Endothelial cell of umbilical vein (primary cell): ENCODE data around the gene TLN1. TPM values are rescaled to one million over a fixed set of nuclear protein-coding genes. Genes with fewer than 3 reads are reported as not detected.

Experiments used
- BruUV-seq: library from RNA; stranded (reverse); fragments of 400-500 nt; replicated peaks from 2 replicates; lab custom pipeline; 2021; lab: Mats Ljungman, UMichigan
- CTCF ChIA-PET: fragments of 300-600, 350-600 bp; sonication (Branson Sonifier 250); formaldehyde crosslinking; loops from one replicate; lab custom pipeline; 2021; ENCODE audit warnings: antibody characterized with exemption, inconsistent platforms; lab: Charles Lee
- POLR2A ChIA-PET: fragments of 300-600, 350-600 bp; sonication (Branson Sonifier 250); formaldehyde crosslinking; loops from one replicate; lab custom pipeline; 2021; ENCODE audit warnings: antibody characterized with exemption, inconsistent platforms; lab: Charles Lee
- DNase-seq: peaks from one replicate; pipeline ENCODE4 v3.0.0-alpha.2; 2011; ENCODE audit warnings: low read depth, low spot score
- FAIRE-seq: peaks from 2 replicates; lab custom pipeline; 2011; peaks lifted over from hg19 to GRCh38; lab: Jason Lieb, UNC
- H2AFZ ChIP-seq: 2 replicates; pipeline ENCODE4 v1.6.0; 2012; ENCODE audit warnings: low read depth, low read length, control low read depth, inconsistent platforms
- H3K27ac ChIP-seq: 2 replicates; pipeline ENCODE4 v1.5.1; 2011; ENCODE audit warnings: low read depth, mild to moderate bottlenecking, control low read depth, low read length, moderate library complexity; ENCODE audit not compliant: insufficient read depth
- H3K27me3 ChIP-seq, 2 experiments: 2 replicates each; pipeline versions ENCODE4 v1.6.0 to v1.6.1; 2011; ENCODE audit warnings: low read length in 2 of 2, mixed read lengths in 1 of 2; ENCODE audit not compliant: control insufficient read depth in 2 of 2, insufficient read depth in 2 of 2
- H3K36me3 ChIP-seq, 2 experiments: 2 replicates in 1 of 2; 3 replicates in 1 of 2; pipeline ENCODE4 v1.5.1; 2011; ENCODE audit warnings: low read length in 2 of 2, mild to moderate bottlenecking in 1 of 2, moderate library complexity in 1 of 2; ENCODE audit not compliant: control insufficient read depth in 2 of 2, insufficient read depth in 2 of 2; ENCODE audit errors: extremely low read depth in 1 of 2
- H3K4me1 ChIP-seq: 3 replicates; pipeline ENCODE4 v1.5.1; 2011; ENCODE audit warnings: mild to moderate bottlenecking, low read length; ENCODE audit not compliant: control insufficient read depth, insufficient read depth; ENCODE audit errors: extremely low read depth
- H3K4me2 ChIP-seq: 2 replicates; pipeline ENCODE4 v1.6.1; 2011; ENCODE audit warnings: low read length, control low read depth, mixed read lengths; ENCODE audit not compliant: insufficient read depth
- H3K4me3 ChIP-seq, 3 experiments: fragments of 200-600 bp in 1 of 3; sonication (generic), shearing (Covaris generic) in 1 of 3; replicated peaks in 1 of 3; 2 replicates each; pipeline ENCODE4 v1.5.1; 2011 to 2016; ENCODE audit warnings: control low read depth in 3 of 3, low read length in 3 of 3, mild to moderate bottlenecking in 2 of 3, inconsistent platforms in 1 of 3, low read depth in 1 of 3, moderate library complexity in 1 of 3; ENCODE audit not compliant: insufficient read depth in 1 of 3
- H3K79me2 ChIP-seq: 2 replicates; pipeline ENCODE4 v1.6.0; 2012; ENCODE audit warnings: low read length, inconsistent platforms; ENCODE audit not compliant: control insufficient read depth, insufficient read depth
- H3K9ac ChIP-seq: replicated peaks from 2 replicates; pipeline ENCODE3; 2011; ENCODE audit warnings: low read length, control low read depth; ENCODE audit not compliant: insufficient read depth; ENCODE audit errors: extremely low read depth
- H3K9me1 ChIP-seq: replicated peaks from 3 replicates; pipeline ENCODE4 v1.6.0; 2011; ENCODE audit warnings: mild to moderate bottlenecking, low read length; ENCODE audit not compliant: control insufficient read depth, insufficient read depth; ENCODE audit errors: extremely low read depth
- H3K9me3 ChIP-seq: replicated peaks from 2 replicates; pipeline ENCODE4 v1.5.1; 2012; ENCODE audit warnings: low read length, inconsistent platforms; ENCODE audit not compliant: control insufficient read depth, insufficient read depth
- H4K20me1 ChIP-seq: replicated peaks from 2 replicates; pipeline ENCODE3; 2011; ENCODE audit warnings: mild to moderate bottlenecking, low read length; ENCODE audit not compliant: control insufficient read depth, insufficient read depth; ENCODE audit errors: extremely low read depth
- CTCF ChIP-seq, 2 donors: IDR thresholded peaks; 1 replicate in 1 of 2; 2 replicates in 1 of 2; pipeline ENCODE4 v1.5.1; 2011; ENCODE audit warnings: low read length in 2 of 2, mild to moderate bottlenecking in 2 of 2, moderate library complexity in 2 of 2, control low read depth in 1 of 2, inconsistent platforms in 1 of 2, low read depth in 1 of 2; ENCODE audit not compliant: insufficient read depth in 1 of 2; ENCODE audit errors: extremely low read depth in 1 of 2
- EZH2 ChIP-seq: IDR thresholded peaks from 2 replicates; pipeline ENCODE4 v1.6.1; 2012; ENCODE audit warnings: borderline replicate concordance, low read depth, mild to moderate bottlenecking, moderate library complexity, low read length, inconsistent platforms; ENCODE audit not compliant: severe bottlenecking
- FOS ChIP-seq: IDR thresholded peaks from 2 replicates; pipeline ENCODE4 v1.6.1; 2011; ENCODE audit warnings: mild to moderate bottlenecking, low read length, moderate library complexity, borderline replicate concordance; ENCODE audit not compliant: insufficient read depth
- GATA2 ChIP-seq: IDR thresholded peaks from 2 replicates; pipeline ENCODE4 v1.7.0; 2011; ENCODE audit warnings: low read depth, mild to moderate bottlenecking, moderate library complexity, mixed read lengths, low read length; ENCODE audit not compliant: insufficient read length, insufficient read depth
- JUN ChIP-seq: IDR thresholded peaks from 2 replicates; pipeline ENCODE4 v1.6.1; 2011; ENCODE audit warnings: borderline replicate concordance, low read depth; ENCODE audit not compliant: insufficient read length, insufficient read depth
- MAX ChIP-seq: IDR thresholded peaks from 2 replicates; pipeline ENCODE4 v1.6.1; 2011; ENCODE audit not compliant: insufficient read depth, insufficient read length
- MYC ChIP-seq: IDR thresholded peaks from one replicate; pipeline ENCODE4 v1.6.1; 2011; ENCODE audit warnings: mild to moderate bottlenecking, low read depth, low read length
- POLR2A ChIP-seq: IDR thresholded peaks from 2 replicates; pipeline ENCODE4 v1.6.1; 2012; ENCODE audit warnings: low read depth, mild to moderate bottlenecking, control low read depth, low read length
- POLR2AphosphoS5 ChIP-seq: IDR thresholded peaks from 2 replicates; pipeline ENCODE4 v1.6.1; 2012; ENCODE audit warnings: low read depth, mild to moderate bottlenecking, control low read depth, low read length, moderate library complexity; ENCODE audit not compliant: insufficient read depth
- dilution Hi-C: fragments of 300-500 bp; cut with MboI; formaldehyde crosslinking; loops from one replicate; pipeline ENCODE4 v1.15.0; 2019; ENCODE audit warnings: low sequenced_read_pairs; ENCODE audit not compliant: extremely low pct_ligation_motif_present
- intact Hi-C: fragments of 100-400 bp; cut with micrococcal nuclease; formaldehyde crosslinking; loops from one replicate; pipeline ENCODE4 v1.10.0; 2022
- polyA plus RNA-seq, 4 experiments: library from polyadenylated mRNA; depleted of rRNA in 3 of 4; stranded (reverse) in 3 of 4; unstranded in 1 of 4; fragments of >200 nt; gene quantifications; 2 replicates each; pipeline versions ENCODE4 v1.2.1 to v1.2.3, GENCODE V29; 2011 to 2012; ENCODE audit warnings: missing spikeins in 1 of 4
- total RNA-seq: library from RNA; stranded (reverse); gene quantifications from 2 replicates; pipeline ENCODE4 v1.2.3, GENCODE V29; 2021

TLN1 gene
- total and polyA plus RNA-seq, 2 donors (not counting 3 experiments of a cell fraction or from before 2014, with no cell fraction given) = 120 to 450 TPM

GRCh38 chr9:35703906-35704672, 27.9 kb downstream of the TLN1 start:
- BruUV-seq = TSS peak; percentile 21
- Histone ChIP-seq H3K4me1 (no peaks in the 10 kb centered on the region), H3K27me3 (no peaks in the 10 kb centered on the region), H2AFZ (no peak overlapping the region), H4K20me1 (no peaks in the 10 kb centered on the region), H3K4me3 (no peak overlapping the region), H3K79me2 (no peaks in the 10 kb centered on the region), H3K4me2 (no peak overlapping the region), H3K36me3 (peaks cover 67 to 89% of the 10 kb centered on the region in 2 experiments), H3K9ac (no peak overlapping the region), H3K27ac (no peak overlapping the region), H3K9me1 (no peaks in the 10 kb centered on the region), H3K9me3 (no peaks in the 10 kb centered on the region)
- TF ChIP-seq FOS (no peak), CTCF (IDR thresholded peaks at IDR 0.05; ENCODE audit: extremely low read depth in 1 of 2, insufficient read depth in 1 of 2, low read depth in 1 of 2, low read length in 2 of 2) (no peak), POLR2AphosphoS5 (no peak), POLR2A (no peak), MYC (no peak), JUN (no peak), MAX (no peak), EZH2 (no peak), GATA2 (no peak)
- FAIRE-seq (no peak), DNase-seq (no peak)
- ChIA-PET CTCF (interaction anchor here (2.3 kb wide), 1 partner anchor 8 kb away, joined by 17 read pairs; no protein-coding TSS in a partner anchor), POLR2A (no interaction called here)
- dilution Hi-C loops (no loop called here), intact Hi-C loops (no loop called here)
